Brain pericyte (primary cell): Measurements from ENCODE around the gene CDON.

Source experiments
- DNase-seq: peaks from one replicate; pipeline ENCODE4 v3.0.0-alpha.2; 2012; ENCODE audit warnings: low read depth, low spot score

The CDON gene

DNA sequence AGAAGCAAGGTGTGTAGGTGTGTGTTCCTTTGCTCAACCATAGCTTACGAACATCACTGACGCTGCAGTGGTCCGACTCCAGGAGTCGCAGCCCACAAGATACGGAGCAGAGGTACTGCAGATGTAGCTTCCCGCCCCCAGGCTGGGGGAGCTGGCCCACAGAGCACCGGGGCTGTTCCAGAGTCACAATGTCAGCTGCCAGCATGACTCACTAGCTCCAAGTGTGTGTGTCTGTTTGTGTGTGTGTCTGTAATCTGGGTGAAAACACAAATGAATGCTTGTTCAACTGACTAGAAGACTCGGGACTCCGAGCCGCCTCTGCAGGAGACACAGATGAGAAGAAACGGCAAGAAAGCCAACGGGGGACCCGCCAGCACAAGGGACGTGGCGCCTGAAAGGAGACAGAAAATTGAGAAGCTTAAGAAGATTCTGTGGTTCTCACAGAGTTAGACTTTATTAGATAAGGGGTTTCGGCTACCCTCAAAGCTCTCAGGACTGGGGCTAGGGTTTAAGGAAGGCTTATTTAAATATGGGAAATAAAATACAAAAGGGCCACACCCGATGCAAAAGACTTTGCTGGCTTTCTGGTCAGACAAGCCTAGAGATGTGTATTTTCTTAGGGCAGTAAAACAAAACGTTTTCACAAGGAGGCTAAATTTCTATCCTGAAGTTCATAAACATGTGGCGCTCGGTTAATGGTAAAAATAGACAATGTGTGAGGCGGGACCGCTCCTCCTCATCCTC lies 106.1 kb downstream of the CDON start:
- DNase-seq = no peak

- no peak for DNase-seq
These were observed 106.8 kb downstream of the CDON start for GRCh38 chr11:125955856-125956255.

DNA sequence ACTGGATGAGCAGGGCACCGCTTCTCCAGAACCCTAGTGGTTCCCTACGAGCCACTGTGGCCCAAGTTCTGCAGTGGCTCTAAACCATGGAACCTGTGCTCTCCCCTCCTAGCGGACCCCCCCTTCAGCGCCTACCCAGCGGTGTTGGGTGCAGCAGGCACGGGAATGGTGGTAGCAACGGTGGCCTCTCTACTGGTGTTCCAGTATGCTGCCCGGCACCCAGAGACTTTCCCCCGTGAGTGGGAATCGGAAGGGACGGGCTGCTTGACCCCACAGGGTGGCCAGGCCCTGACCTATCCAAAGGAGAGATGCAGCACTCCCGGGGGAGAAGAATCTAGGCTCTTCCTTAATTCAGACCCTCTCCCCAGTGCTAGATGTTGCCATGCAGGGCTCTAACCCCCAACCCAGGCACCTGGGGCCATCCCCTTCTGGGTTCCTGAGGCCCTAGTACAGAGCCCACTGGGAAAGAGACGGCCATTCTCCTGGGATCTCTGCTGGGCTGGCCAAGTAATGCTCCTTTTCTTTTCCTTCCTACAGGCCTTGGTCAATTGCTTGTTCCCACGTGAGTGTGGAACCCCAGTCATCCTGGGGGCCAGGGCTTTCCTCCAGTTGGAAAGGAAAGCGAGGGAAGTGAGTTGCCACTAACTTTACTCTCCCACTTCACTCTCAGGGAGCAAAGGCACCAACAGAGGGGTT lies 107.6 kb downstream of the CDON start:
- DNase-seq = no peak

DNA sequence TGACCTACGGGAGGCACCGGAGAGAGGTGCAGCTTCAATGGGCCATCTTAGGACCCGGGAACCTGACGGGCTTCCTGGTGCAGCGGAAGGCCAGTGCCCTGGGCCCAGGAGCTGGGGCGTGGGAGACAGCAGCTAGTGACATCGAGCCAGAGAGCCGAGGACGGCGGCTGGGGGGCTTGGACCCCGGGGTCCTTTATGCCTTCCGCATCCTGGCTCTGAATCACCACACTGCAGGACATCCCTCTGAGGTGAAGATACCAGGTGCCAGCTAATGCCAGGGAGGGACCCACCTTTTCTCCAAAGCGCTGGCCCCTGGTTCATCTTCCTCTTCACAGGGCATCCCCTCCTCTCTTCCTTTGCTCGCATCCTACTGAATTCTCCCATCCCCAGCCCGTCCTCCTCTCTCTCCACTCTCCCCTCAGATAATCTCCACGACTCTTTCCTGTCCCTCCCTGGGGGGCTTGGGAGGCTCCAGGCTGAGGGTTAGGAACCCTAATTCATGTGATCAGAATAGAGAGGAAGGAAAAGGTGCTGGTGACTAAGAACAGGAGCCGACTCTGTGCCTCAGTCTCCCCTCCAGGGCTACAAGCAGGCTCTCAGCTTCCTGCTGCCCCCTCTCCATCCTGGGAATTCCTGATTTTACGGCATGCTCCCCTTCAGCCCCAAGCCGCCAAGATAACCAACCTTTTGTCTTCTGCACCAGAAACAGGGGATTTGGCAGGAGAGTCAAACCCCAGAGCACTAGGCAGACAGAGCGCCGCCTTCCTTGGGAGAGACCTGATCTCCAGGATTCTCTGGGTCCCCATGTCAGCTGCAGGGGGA lies 108.3 kb downstream of the CDON start:
- no peak for DNase-seq

GRCh38 chr11:125953401-125953935 lies 109.2 kb downstream of the CDON start:
- no peak for DNase-seq

DNA sequence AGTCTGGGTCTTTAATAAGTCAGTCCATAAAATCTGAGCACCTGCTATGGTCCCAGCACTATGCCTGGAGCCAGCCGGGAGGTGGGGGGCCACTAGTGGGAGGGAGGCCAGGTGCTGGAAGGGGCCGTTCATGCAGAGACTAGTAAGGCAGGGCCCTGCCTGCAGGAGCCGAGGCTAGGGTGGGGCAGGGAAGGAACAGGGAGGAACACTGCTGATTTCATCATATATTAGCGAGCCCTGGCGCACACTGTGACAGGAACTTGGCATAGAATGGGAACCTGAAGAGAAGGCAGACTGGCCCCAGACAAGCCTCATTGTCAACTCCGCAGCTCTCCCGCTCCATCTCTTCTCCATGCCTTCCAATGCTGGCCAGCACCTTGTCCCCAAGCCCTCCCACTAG lies 109.7 kb downstream of the CDON start:
- no peak for DNase-seq

- DNase-seq = no peak
These were observed 110.1 kb downstream of the CDON start for GRCh38 chr11:125952559-125952958.

GRCh38 chr11:125951731-125952130 lies 110.9 kb downstream of the CDON start:
- DNase-seq = no peak

DNA sequence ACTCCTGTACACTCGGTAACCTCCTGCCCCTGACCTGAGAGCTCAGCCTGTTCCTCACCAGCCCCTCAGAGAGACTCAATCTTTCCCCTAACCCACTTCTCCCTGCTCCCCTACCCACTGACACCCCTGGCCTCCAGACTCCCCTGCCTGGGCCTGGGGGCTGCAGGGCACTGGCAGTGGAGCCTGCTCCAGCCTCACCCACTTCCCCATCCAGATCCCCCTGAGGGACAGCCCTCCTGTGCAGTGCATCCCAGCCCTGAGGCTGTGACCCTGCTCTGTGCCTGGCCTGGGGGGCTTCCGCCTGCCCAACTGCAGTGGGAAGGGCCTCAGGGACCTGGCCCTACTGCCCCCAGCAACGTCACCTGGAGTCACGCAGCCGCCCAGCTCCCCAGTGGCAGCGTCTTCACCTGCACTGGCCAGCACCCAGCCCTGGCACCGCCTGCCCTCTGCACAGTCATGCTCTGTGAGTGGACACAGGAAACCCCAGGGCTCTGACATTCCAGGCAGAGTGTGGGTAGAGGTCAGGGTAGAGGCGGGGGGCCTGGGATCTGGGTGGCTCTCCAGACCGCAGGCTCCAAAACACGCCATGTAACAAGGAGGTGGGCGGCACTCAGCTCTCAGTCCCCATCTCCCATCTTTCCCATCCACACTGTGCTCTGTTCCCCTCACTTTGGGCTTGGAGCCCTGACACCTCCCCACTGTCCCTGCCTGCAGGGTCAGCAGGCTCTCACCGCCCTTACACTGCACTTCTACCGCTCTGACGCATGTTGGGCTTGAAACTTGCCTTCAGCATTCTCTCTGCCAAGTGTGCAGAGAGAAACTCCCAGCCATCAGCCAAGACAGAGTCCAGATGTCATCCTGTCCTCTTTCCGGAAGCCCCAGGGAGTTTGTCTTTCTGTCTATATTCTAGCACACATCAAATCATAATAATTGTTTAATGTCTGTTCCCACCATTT lies 111.7 kb downstream of the CDON start:
- DNase-seq = no peak

DNA sequence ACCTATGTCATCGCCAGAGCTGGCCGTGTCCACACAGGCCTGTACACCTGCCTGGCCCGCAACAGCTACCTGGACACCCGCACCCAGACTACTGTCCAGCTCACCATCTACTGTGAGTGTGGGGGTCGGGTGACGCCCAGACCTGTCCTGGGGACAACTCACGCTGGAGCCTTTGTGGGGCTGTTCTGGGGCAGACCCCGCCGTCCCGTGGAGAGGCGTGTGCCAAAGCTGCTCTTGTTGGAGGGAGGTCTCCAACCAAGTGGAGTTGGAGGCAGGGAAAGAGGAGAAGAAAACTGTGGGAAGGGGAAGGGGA lies 112.5 kb downstream of the CDON start:
- DNase-seq = no peak

DNA sequence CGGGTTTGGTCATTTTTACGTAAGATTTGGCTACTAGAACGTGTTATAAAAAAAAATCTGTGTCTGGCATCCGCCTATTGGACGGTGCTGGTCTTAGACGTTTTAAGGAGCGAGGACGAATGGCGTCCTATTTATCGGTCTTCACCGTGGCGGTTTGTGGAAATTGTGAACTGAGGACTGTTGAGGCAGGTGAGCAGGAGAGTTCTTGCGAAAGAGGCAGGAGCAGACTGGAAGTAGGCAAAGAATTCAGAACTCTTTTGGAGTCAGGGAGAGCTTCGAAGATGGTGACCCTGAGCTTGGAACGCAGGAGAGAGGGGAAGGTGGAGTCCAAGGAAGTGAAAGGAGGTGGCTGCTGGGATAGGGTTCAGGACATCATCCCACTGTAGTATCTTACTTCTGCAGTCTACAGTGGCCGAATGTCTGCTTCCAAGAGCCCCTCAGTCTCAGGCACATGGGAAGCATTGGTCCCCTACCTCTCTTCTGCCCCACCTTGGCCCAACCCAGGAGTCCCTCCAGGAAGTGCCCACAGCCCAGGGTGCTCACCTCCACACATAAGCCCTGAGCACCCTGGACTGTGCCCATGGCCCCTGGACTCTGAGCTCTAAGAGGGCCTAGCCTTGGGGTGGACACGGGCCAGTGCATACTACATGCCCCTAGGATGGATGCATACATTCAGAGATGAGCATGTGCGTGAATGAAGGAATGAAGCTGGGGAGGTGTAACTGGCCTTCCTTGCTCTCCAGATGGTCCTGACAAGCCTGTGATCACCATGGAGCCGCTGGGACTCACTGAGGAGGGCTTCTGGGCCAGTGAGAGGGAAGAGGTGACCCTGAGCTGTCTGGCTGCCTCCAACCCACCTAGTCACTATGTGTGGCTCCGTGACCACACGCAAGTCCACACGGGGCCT lies 113.1 kb downstream of the CDON start:
- no peak for DNase-seq

- no peak for DNase-seq
These were observed 114.2 kb downstream of the CDON start for GRCh38 chr11:125948278-125949051.

- DNase-seq = no peak
These were observed 115.0 kb downstream of the CDON start for GRCh38 chr11:125947419-125948277.

DNA sequence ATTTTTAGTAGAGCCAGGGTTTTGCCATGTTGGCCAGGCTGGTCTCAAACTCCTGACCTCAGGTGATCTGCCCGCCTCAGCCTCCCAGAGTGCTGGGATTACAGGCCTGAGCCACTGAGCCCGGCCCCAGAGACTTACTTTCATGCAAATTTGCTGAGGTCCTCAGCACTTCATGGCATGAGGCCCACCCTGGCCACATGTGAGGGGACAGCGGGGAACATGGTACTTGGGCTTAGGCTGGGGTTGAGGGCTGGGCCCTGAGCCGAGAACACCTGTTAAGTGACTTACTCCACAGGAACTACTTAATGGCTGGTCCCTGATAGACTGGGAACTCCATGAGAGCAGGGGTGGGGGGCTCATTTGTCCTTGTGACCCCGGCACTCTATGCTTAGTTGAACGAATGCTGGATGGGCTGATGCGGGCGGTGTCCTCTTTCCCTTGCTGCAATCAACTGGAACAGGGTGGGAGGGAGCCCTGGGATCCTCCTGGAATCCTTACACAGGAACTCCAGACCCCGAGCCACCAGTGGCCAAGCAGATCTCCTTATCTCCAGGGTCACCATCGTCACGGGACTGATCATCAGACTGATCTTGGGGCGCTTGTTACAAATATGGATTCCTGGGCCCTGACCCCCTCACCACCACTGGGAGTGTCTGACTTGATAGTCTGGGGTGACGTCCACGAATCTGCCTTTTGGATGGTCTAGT lies 115.8 kb downstream of the CDON start:
- no peak for DNase-seq

DNA sequence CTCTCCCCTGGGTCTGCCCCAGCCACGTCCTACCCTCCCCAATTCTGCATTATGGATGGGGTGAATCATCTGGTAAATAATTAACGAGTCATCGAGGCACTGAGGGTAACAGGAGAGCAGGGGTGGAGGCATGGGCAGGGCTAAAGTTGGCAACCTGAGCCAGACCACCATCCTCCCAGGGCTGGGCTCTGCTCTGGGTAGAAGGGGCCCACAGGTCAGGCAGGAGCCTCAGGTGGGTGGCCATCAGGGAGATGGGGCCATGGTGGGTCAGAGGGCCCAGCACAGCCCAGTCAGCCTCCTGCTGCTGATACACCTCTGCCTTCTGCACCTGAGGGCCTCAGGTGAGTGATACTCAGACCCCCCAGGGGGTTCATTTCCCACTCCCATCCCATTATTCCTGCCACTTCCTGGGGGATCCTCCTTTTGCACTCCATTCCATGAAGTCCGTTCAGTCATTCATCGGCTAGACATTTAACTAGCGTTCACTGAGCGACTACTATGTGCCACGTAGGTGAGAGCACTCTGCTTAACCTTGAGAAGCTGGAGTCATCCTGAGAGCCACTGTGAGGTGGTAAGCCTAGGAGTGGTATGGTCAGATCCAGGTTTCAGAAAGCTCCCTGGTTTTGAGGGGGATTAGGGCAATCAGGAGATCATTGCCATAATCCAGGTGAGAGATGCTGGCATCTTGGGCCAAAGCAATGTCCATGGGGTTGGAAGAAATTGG lies 116.7 kb downstream of the CDON start, which contains the start of gene VSIG10L2:
Gene VSIG10L2, plus strand, starts transcription at position 248 of the 724 bp plus-strand sequence. Its CDS starts 12 bp downstream, at position 260.
- no peak for DNase-seq

DNA sequence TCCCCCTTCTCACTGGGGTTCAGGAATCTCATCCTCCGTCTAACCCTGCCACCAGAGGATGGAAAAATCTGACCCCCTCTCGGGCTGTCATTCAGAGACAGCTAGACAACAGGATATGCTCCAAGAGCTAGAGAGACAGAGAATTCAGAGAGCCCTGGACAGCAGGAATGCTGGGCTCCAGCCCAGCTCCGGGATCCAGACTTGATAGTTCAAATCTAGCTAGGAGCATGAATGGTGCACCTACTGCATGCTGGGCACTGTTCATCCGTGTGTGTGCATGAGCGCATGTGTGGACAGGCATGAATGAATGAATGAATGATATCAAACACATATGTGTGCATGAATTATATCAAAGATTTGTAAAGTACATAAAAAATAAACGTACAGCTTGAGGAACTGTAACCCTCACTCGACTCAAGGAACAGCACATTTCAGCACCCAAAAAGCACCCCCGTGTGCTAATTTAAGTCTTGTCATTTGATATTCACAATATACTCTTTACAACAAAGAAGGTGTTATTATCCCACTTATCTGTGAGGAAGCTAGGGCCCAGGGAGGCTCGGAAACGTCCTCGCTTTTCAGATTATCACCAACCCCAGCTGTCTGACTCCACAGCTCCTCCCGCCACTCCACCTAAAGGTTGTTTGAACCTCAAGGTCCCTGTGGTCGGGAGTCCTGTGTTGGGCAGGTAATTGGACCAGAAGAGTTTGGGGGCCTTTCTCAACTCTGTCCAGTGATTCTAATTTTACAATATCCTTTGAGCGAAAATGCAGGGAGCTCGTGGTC lies 117.5 kb downstream of the CDON start:
- no peak for DNase-seq
